GM12864 (cell line): Measurements from ENCODE around the gene RNH1.
A peak's percentile ranks its signal among the peaks of the same experiment; 100 is the strongest.

Experiments used
- DNase-seq: peaks from one replicate; pipeline ENCODE4 v3.0.0-alpha.2; 2011; ENCODE audit warnings: low read depth
- H3K4me3 ChIP-seq: 2 replicates; pipeline ENCODE4 v1.5.1; 2011; ENCODE audit warnings: mild to moderate bottlenecking, low read depth, low read length, control low read depth
- CTCF ChIP-seq: IDR thresholded peaks from 2 replicates; pipeline ENCODE4 v1.5.1; 2011; ENCODE audit warnings: low read depth, mild to moderate bottlenecking, moderate library complexity, low read length, control low read depth, inconsistent platforms; ENCODE audit errors: missing control alignments

The RNH1 gene

DNA sequence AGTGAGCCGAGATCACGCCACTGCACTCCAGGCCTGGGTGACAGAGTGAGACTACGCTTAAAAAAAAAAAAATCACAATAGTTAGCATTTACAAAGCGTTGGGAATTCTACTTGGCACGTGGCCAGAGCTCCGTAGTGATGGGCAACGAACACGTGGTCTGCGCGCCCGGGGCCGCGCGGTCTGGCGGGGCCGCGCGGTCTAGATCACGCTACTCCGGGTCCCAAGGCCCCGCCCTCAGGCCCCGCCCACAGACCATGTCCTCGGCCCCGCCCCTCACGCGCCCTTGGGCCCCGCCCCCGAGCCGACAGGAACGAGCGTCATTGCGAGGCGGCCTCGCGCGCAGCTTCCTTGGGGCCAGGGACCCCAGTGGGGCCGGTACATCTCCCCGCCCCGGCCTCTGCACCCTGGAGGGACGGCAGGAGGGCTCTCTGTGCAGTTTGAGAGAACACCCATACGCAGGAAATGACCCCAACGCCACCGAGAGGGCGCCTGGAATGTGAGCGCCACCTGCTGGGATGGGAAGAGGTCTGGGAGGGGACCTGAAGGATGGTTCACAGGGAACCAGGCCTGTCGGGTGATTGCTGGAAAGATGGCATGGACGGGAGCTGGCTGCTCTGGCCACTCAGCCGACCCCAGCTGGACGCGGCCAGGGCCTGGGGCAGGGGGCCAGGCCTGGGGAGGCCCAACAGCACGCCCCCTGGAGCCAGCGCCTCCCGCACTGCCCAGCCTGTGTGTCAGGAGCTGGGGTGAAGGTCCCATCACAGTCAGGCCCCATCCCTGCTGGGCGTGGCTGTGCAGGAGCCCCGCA is 58.9 kb downstream of the RNH1 start:
- peak; percentile 61 for DNase-seq
- H3K4me3 ChIP-seq: peak overlapping the region; percentile 62
- peak; percentile 81 for TF ChIP-seq CTCF

DNA sequence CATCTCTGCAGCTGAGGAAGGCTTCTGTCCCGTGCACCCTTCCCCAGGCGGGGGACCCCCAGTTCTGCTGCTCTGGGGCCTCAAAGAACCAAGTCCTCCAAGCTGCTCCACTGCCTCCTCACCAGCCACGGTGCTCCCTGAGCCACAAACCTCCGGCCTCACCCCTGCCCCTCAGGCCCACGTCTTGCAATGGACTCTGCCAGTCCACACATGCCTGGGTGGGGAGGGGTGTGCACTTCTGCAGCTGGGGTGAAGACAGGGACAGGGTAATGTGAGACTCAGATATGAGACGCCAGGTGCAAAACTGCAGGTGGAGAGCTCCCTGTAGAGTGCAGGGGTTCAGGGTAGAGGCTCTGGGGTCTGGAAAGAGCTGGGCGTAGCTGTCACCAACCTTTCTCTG is 60.2 kb downstream of the RNH1 start:
- no peak overlapping the region for H3K4me3 ChIP-seq
- TF ChIP-seq CTCF: no peak
- DNase-seq: no peak

GRCh38 chr11:445765-446588 is 61.1 kb downstream of the RNH1 start:
- no peak for DNase-seq
- TF ChIP-seq CTCF: no peak
- H3K4me3 ChIP-seq: no peak overlapping the region
